ENCODE results near the gene SLC6A3. TPM values are rescaled to one million over a fixed set of nuclear protein-coding genes. Genes with fewer than 3 reads are reported as not detected.

SLC6A3 gene
- total and polyA plus RNA-seq, 5 donors from 2014 or later: 0.27 TPM; not detected in 4

DNA sequence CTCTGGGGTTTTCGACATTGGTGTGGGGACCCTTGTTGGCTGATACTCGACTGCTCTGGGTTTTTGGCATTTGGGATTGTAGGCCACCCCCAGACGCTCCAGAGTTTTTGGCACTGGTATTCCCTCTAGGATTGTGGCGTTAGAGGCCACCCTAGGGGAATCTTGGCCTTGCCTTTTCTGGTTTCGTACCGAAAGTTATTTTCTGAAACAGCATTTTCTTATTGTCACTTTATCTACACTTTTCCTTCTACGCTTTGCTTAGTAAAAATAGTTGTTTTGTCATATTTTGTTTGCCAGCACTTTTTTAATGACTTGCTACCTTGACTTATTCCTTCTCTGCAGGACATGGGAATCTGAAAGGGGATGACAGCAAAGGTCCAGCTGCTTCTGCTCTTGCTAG lies 75.2 kb downstream of the SLC6A3 start:
- H3K36me3 ChIP-seq (ENCODE audit: control insufficient read depth, insufficient read depth, low read length): no peaks in the 10 kb centered on the region
- no peak for ATAC-seq (ENCODE audit: low read depth in 2 of 2)
- no peaks in the 10 kb centered on the region for H3K4me1 ChIP-seq (ENCODE audit: control insufficient read depth, insufficient read depth, low read length, poor library complexity, severe bottlenecking)
- Mint-ChIP-seq H3K4me1 (peaks cover 0 to 4% (median 0%) of the 10 kb centered on the region in 4 donors), H3K36me3 (no peaks in the 10 kb centered on the region), H3K27ac (no peak overlapping the region), H3K4me3 (no peak overlapping the region), H3K9me3 (no peaks in the 10 kb centered on the region), H3K27me3 (peaks cover 27% of the 10 kb centered on the region)
- DNase-seq: no peak
- no peaks in the 10 kb centered on the region for H3K27me3 ChIP-seq (ENCODE audit: control insufficient read depth, insufficient read depth, low read length)
- H3K9me3 ChIP-seq (ENCODE audit: control insufficient read depth in 2 of 2, low read length in 2 of 2): no peaks in the 10 kb centered on the region
- no peak overlapping the region for H3K4me3 ChIP-seq (ENCODE audit: low read depth, low read length)
- H3K27ac ChIP-seq (ENCODE audit: insufficient read depth, low read length, poor library complexity, severe bottlenecking): no peak overlapping the region

GRCh38 chr5:1368756-1369155 lies 76.5 kb downstream of the SLC6A3 start:
- Mint-ChIP-seq H3K36me3 (no peaks in the 10 kb centered on the region), H3K9me3 (no peaks in the 10 kb centered on the region), H3K27ac (no peak overlapping the region), H3K4me3 (no peak overlapping the region), H3K27me3 (peaks cover 36% of the 10 kb centered on the region), H3K4me1 (peaks cover 0 to 4% (median 0%) of the 10 kb centered on the region in 4 donors)
- Histone ChIP-seq H3K9me3 (ENCODE audit: control insufficient read depth in 2 of 2, low read length in 2 of 2) (no peaks in the 10 kb centered on the region), H3K4me3 (ENCODE audit: low read depth, low read length) (no peak overlapping the region), H3K27me3 (ENCODE audit: control insufficient read depth, insufficient read depth, low read length) (no peaks in the 10 kb centered on the region), H3K36me3 (ENCODE audit: control insufficient read depth, insufficient read depth, low read length) (no peaks in the 10 kb centered on the region), H3K4me1 (ENCODE audit: control insufficient read depth, insufficient read depth, low read length, poor library complexity, severe bottlenecking) (no peaks in the 10 kb centered on the region), H3K27ac (ENCODE audit: insufficient read depth, low read length, poor library complexity, severe bottlenecking) (no peak overlapping the region)
- ATAC-seq (ENCODE audit: low read depth in 2 of 2) (no peak), DNase-seq (no peak)

- Histone ChIP-seq H3K4me3 (ENCODE audit: low read depth, low read length) (no peak overlapping the region), H3K27me3 (ENCODE audit: control insufficient read depth, insufficient read depth, low read length) (no peaks in the 10 kb centered on the region), H3K9me3 (ENCODE audit: control insufficient read depth in 2 of 2, low read length in 2 of 2) (no peaks in the 10 kb centered on the region), H3K36me3 (ENCODE audit: control insufficient read depth, insufficient read depth, low read length) (no peaks in the 10 kb centered on the region), H3K27ac (ENCODE audit: insufficient read depth, low read length, poor library complexity, severe bottlenecking) (no peak overlapping the region), H3K4me1 (ENCODE audit: control insufficient read depth, insufficient read depth, low read length, poor library complexity, severe bottlenecking) (no peaks in the 10 kb centered on the region)
- DNase-seq: no peak
- Mint-ChIP-seq H3K9me3 (no peaks in the 10 kb centered on the region), H3K27me3 (peaks cover 36% of the 10 kb centered on the region), H3K36me3 (no peaks in the 10 kb centered on the region), H3K4me3 (no peak overlapping the region), H3K4me1 (peaks cover 0 to 4% (median 0%) of the 10 kb centered on the region in 4 donors), H3K27ac (no peak overlapping the region)
- no peak for ATAC-seq (ENCODE audit: low read depth in 2 of 2)
These were observed 77.0 kb downstream of the SLC6A3 start for GRCh38 chr5:1368236-1368635.

GRCh38 chr5:1367149-1367548 lies 78.1 kb downstream of the SLC6A3 start:
- peaks cover 36% of the 10 kb centered on the region for H3K27me3 Mint-ChIP-seq
- no peak for DNase-seq
- no peak overlapping the region for H3K4me3 Mint-ChIP-seq
- no peaks in the 10 kb centered on the region for H3K36me3 ChIP-seq (ENCODE audit: control insufficient read depth, insufficient read depth, low read length)
- no peak for ATAC-seq (ENCODE audit: low read depth in 2 of 2)
- no peaks in the 10 kb centered on the region for H3K9me3 Mint-ChIP-seq
- no peaks in the 10 kb centered on the region for H3K9me3 ChIP-seq (ENCODE audit: control insufficient read depth in 2 of 2, low read length in 2 of 2)
- H3K27me3 ChIP-seq (ENCODE audit: control insufficient read depth, insufficient read depth, low read length): no peaks in the 10 kb centered on the region
- no peaks in the 10 kb centered on the region for H3K36me3 Mint-ChIP-seq
- no peaks in the 10 kb centered on the region for H3K4me1 Mint-ChIP-seq
- no peak overlapping the region for H3K27ac Mint-ChIP-seq
- H3K4me3 ChIP-seq (ENCODE audit: low read depth, low read length): no peak overlapping the region
- H3K27ac ChIP-seq (ENCODE audit: insufficient read depth, low read length, poor library complexity, severe bottlenecking): no peak overlapping the region
- H3K4me1 ChIP-seq (ENCODE audit: control insufficient read depth, insufficient read depth, low read length, poor library complexity, severe bottlenecking): no peaks in the 10 kb centered on the region

- Histone ChIP-seq H3K27ac (ENCODE audit: insufficient read depth, low read length, poor library complexity, severe bottlenecking) (no peak overlapping the region), H3K9me3 (ENCODE audit: control insufficient read depth in 2 of 2, low read length in 2 of 2) (no peaks in the 10 kb centered on the region), H3K27me3 (ENCODE audit: control insufficient read depth, insufficient read depth, low read length) (no peaks in the 10 kb centered on the region), H3K4me1 (ENCODE audit: control insufficient read depth, insufficient read depth, low read length, poor library complexity, severe bottlenecking) (no peaks in the 10 kb centered on the region), H3K36me3 (ENCODE audit: control insufficient read depth, insufficient read depth, low read length) (no peaks in the 10 kb centered on the region), H3K4me3 (ENCODE audit: low read depth, low read length) (no peak overlapping the region)
- Mint-ChIP-seq H3K4me3 (no peak overlapping the region), H3K9me3 (no peaks in the 10 kb centered on the region), H3K4me1 (no peaks in the 10 kb centered on the region), H3K27me3 (peaks cover 37% of the 10 kb centered on the region), H3K27ac (no peak overlapping the region), H3K36me3 (no peaks in the 10 kb centered on the region)
- ATAC-seq (ENCODE audit: low read depth in 2 of 2): no peak
- DNase-seq: no peak
These were observed 78.7 kb downstream of the SLC6A3 start for GRCh38 chr5:1366514-1366913.

- Histone ChIP-seq H3K4me3 (ENCODE audit: low read depth, low read length) (no peak overlapping the region), H3K4me1 (ENCODE audit: control insufficient read depth, insufficient read depth, low read length, poor library complexity, severe bottlenecking) (no peaks in the 10 kb centered on the region), H3K9me3 (ENCODE audit: control insufficient read depth in 2 of 2, low read length in 2 of 2) (no peaks in the 10 kb centered on the region), H3K27me3 (ENCODE audit: control insufficient read depth, insufficient read depth, low read length) (no peaks in the 10 kb centered on the region), H3K27ac (ENCODE audit: insufficient read depth, low read length, poor library complexity, severe bottlenecking) (no peak overlapping the region), H3K36me3 (ENCODE audit: control insufficient read depth, insufficient read depth, low read length) (no peaks in the 10 kb centered on the region)
- Mint-ChIP-seq H3K4me3 (no peak overlapping the region), H3K36me3 (no peaks in the 10 kb centered on the region), H3K27ac (no peak overlapping the region), H3K27me3 (peaks cover 44% of the 10 kb centered on the region), H3K4me1 (no peaks in the 10 kb centered on the region), H3K9me3 (no peaks in the 10 kb centered on the region)
- ATAC-seq (ENCODE audit: low read depth in 2 of 2): no peak
- no peak for DNase-seq
These were observed 81.0 kb downstream of the SLC6A3 start for GRCh38 chr5:1364211-1364610.

- Mint-ChIP-seq H3K9me3 (no peaks in the 10 kb centered on the region), H3K27me3 (peaks cover 43% of the 10 kb centered on the region), H3K4me1 (no peaks in the 10 kb centered on the region), H3K36me3 (no peaks in the 10 kb centered on the region), H3K4me3 (no peak overlapping the region), H3K27ac (peak overlapping the region in 1 of 3 donors; percentile 56)
- ATAC-seq (ENCODE audit: low read depth in 2 of 2) (no peak), DNase-seq (no peak)
- Histone ChIP-seq H3K27ac (ENCODE audit: insufficient read depth, low read length, poor library complexity, severe bottlenecking) (no peak overlapping the region), H3K9me3 (ENCODE audit: control insufficient read depth in 2 of 2, low read length in 2 of 2) (no peaks in the 10 kb centered on the region), H3K4me3 (ENCODE audit: low read depth, low read length) (no peak overlapping the region), H3K4me1 (ENCODE audit: control insufficient read depth, insufficient read depth, low read length, poor library complexity, severe bottlenecking) (no peaks in the 10 kb centered on the region), H3K36me3 (ENCODE audit: control insufficient read depth, insufficient read depth, low read length) (no peaks in the 10 kb centered on the region), H3K27me3 (ENCODE audit: control insufficient read depth, insufficient read depth, low read length) (no peaks in the 10 kb centered on the region)
These were observed 81.7 kb downstream of the SLC6A3 start for GRCh38 chr5:1363581-1363980.

DNA sequence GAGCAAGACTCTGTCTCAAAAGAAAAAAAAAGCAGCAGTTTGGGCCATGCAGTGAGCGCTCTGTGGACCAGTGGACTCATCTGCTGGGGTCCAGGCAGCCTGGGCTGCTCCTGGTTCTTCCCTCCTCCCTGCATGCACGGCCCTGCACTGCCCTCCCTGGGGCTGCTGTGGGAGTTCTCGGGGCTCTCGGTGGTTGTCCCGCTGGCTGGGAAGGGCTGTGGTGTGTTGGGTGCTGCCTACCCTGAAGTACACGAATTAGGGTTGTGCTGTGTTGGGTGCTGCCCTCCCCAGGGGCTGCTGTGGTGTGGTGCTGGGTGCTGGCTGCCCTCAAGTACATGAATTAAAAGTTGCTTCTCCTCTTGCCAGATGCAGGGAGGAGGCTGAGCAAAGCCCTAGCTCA lies 82.1 kb downstream of the SLC6A3 start:
- no peak overlapping the region for H3K27ac ChIP-seq (ENCODE audit: insufficient read depth, low read length, poor library complexity, severe bottlenecking)
- Mint-ChIP-seq H3K4me1 (no peaks in the 10 kb centered on the region), H3K4me3 (no peak overlapping the region), H3K27me3 (peaks cover 40% of the 10 kb centered on the region), H3K27ac (no peak overlapping the region), H3K36me3 (no peaks in the 10 kb centered on the region), H3K9me3 (no peaks in the 10 kb centered on the region)
- no peak overlapping the region for H3K4me3 ChIP-seq (ENCODE audit: low read depth, low read length)
- DNase-seq (no peak), ATAC-seq (ENCODE audit: low read depth in 2 of 2) (no peak)
- H3K9me3 ChIP-seq (ENCODE audit: control insufficient read depth in 2 of 2, low read length in 2 of 2): no peaks in the 10 kb centered on the region
- H3K4me1 ChIP-seq (ENCODE audit: control insufficient read depth, insufficient read depth, low read length, poor library complexity, severe bottlenecking): no peaks in the 10 kb centered on the region
- H3K36me3 ChIP-seq (ENCODE audit: control insufficient read depth, insufficient read depth, low read length): no peaks in the 10 kb centered on the region
- H3K27me3 ChIP-seq (ENCODE audit: control insufficient read depth, insufficient read depth, low read length): no peaks in the 10 kb centered on the region

Measured in CD4-positive, CD25-positive, alpha-beta regulatory T cell (primary cell).